ENCODE data around the gene WNT7B. TPM values are rescaled to one million over a fixed set of nuclear protein-coding genes. Genes with fewer than 3 reads are reported as not detected.
A peak's percentile ranks its signal among the peaks of the same experiment; 100 is the strongest.

WNT7B gene
- total RNA-seq, 2 experiments from 2014 or later, result not detected

- ChIA-PET CTCF (interaction anchor here (1.2 to 4.6 kb wide), 5 partner anchors 17 to 142 kb away, joined by 3 to 37 read pairs (median 5); no protein-coding TSS in a partner anchor), POLR2A (interaction anchor here (0.6 to 3.6 kb wide), 11 partner anchors 9 to 535 kb away, joined by 3 to 40 read pairs (median 4); partner anchors contain the start of gene CDPF1)
- no peak for DNase-seq
- Mint-ChIP-seq H3K4me1 (peaks cover 13% of the 10 kb centered on the region), H3K36me3 (ENCODE audit: low read depth) (no peaks in the 10 kb centered on the region), H3K27ac (no peak overlapping the region), H3K9me3 (peaks cover 2% of the 10 kb centered on the region), H3K4me3 (peak overlapping the region; percentile 82), H3K27me3 (no peaks in the 10 kb centered on the region)
These were observed 35.9 kb upstream of the WNT7B start for GRCh38 chr22:46012881-46013281.

GRCh38 chr22:46012182-46012880, 35.4 kb upstream of the WNT7B start:
- H3K4me1 Mint-ChIP-seq, result peaks cover 13% of the 10 kb centered on the region
- H3K27me3 Mint-ChIP-seq, result no peaks in the 10 kb centered on the region
- no peaks in the 10 kb centered on the region for H3K36me3 Mint-ChIP-seq (ENCODE audit: low read depth)
- H3K27ac Mint-ChIP-seq, result no peak overlapping the region
- POLR2A ChIA-PET, result interaction anchor here (0.6 to 3.6 kb wide), 8 partner anchors 10 to 536 kb away, joined by 3 to 40 read pairs (median 4); no protein-coding TSS in a partner anchor
- CTCF ChIA-PET, result interaction anchor here (1.2 to 4.6 kb wide), 4 partner anchors 16 to 143 kb away, joined by 3 to 37 read pairs (median 5); no protein-coding TSS in a partner anchor
- no peak overlapping the region for H3K4me3 Mint-ChIP-seq
- DNase-seq, result no peak
- peaks cover 2% of the 10 kb centered on the region for H3K9me3 Mint-ChIP-seq

GRCh38 chr22:46011627-46012181, 34.7 kb upstream of the WNT7B start:
- Mint-ChIP-seq H3K36me3 (ENCODE audit: low read depth) (no peaks in the 10 kb centered on the region), H3K9me3 (peaks cover 2% of the 10 kb centered on the region), H3K27ac (no peak overlapping the region), H3K4me3 (no peak overlapping the region), H3K4me1 (peaks cover 13% of the 10 kb centered on the region), H3K27me3 (no peaks in the 10 kb centered on the region)
- ChIA-PET CTCF (interaction anchor here (2.6 to 4.6 kb wide), 2 partner anchors 16 to 24 kb away, joined by 5 to 37 read pairs; no protein-coding TSS in a partner anchor), POLR2A (interaction anchor here (0.9 kb wide), 1 partner anchor 61 kb away, joined by 5 read pairs; no protein-coding TSS in a partner anchor)
- DNase-seq, result no peak

- no peak overlapping the region for H3K27ac Mint-ChIP-seq
- H3K27me3 Mint-ChIP-seq, result peaks cover 2% of the 10 kb centered on the region
- DNase-seq, result no peak
- CTCF ChIA-PET, result interaction anchor here (2.6 to 4.6 kb wide), 2 partner anchors 15 to 25 kb away, joined by 5 to 37 read pairs; no protein-coding TSS in a partner anchor
- POLR2A ChIA-PET, result interaction anchor here (1.1 kb wide), 1 partner anchor 59 kb away, joined by 4 read pairs; no protein-coding TSS in a partner anchor
- no peak overlapping the region for H3K4me3 Mint-ChIP-seq
- H3K9me3 Mint-ChIP-seq, result peaks cover 2% of the 10 kb centered on the region
- H3K4me1 Mint-ChIP-seq, result peaks cover 15% of the 10 kb centered on the region
- H3K36me3 Mint-ChIP-seq (ENCODE audit: low read depth), result no peaks in the 10 kb centered on the region
These were observed 34.1 kb upstream of the WNT7B start for GRCh38 chr22:46010951-46011626.

GRCh38 chr22:46010207-46010867, 33.4 kb upstream of the WNT7B start:
- CTCF ChIA-PET, result no interaction called here
- Mint-ChIP-seq H3K27me3 (peaks cover 2% of the 10 kb centered on the region), H3K36me3 (ENCODE audit: low read depth) (no peaks in the 10 kb centered on the region), H3K4me3 (no peak overlapping the region), H3K9me3 (peaks cover 2% of the 10 kb centered on the region), H3K4me1 (peaks cover 16% of the 10 kb centered on the region), H3K27ac (no peak overlapping the region)
- no peak for DNase-seq
- POLR2A ChIA-PET, result interaction anchor here (1.1 kb wide), 1 partner anchor 60 kb away, joined by 4 read pairs; no protein-coding TSS in a partner anchor

- H3K27me3 Mint-ChIP-seq, result peaks cover 2% of the 10 kb centered on the region
- peaks cover 11% of the 10 kb centered on the region for H3K4me1 Mint-ChIP-seq
- ChIA-PET POLR2A (no interaction called here), CTCF (interaction anchor here (4.9 kb wide), 1 partner anchor 27 kb away, joined by 72 read pairs; no protein-coding TSS in a partner anchor)
- H3K9me3 Mint-ChIP-seq, result peaks cover 2% of the 10 kb centered on the region
- DNase-seq, result no peak
- H3K4me3 Mint-ChIP-seq, result no peak overlapping the region
- H3K27ac Mint-ChIP-seq, result no peak overlapping the region
- H3K36me3 Mint-ChIP-seq (ENCODE audit: low read depth), result no peaks in the 10 kb centered on the region
These were observed 32.8 kb upstream of the WNT7B start for GRCh38 chr22:46009730-46010129.

GRCh38 chr22:46008836-46009596, 32.1 kb upstream of the WNT7B start:
- CTCF ChIA-PET, result interaction anchor here (0.8 to 4.9 kb wide), 5 partner anchors 9 to 287 kb away, joined by 3 to 85 read pairs (median 6); no protein-coding TSS in a partner anchor
- no peak for DNase-seq
- Mint-ChIP-seq H3K9me3 (peaks cover 2% of the 10 kb centered on the region), H3K27me3 (peaks cover 2% of the 10 kb centered on the region), H3K27ac (no peak overlapping the region), H3K36me3 (ENCODE audit: low read depth) (no peaks in the 10 kb centered on the region), H3K4me1 (peaks cover 12% of the 10 kb centered on the region), H3K4me3 (no peak overlapping the region)
- POLR2A ChIA-PET, result interaction anchor here (0.9 kb wide), 1 partner anchor 117 kb away, joined by 3 read pairs; no protein-coding TSS in a partner anchor

GRCh38 chr22:46008291-46008690, 31.3 kb upstream of the WNT7B start:
- DNase-seq, result no peak
- CTCF ChIA-PET, result interaction anchor here (0.8 to 4.9 kb wide), 5 partner anchors 10 to 287 kb away, joined by 3 to 85 read pairs (median 6); no protein-coding TSS in a partner anchor
- H3K4me3 Mint-ChIP-seq, result no peak overlapping the region
- H3K27ac Mint-ChIP-seq, result no peak overlapping the region
- no peaks in the 10 kb centered on the region for H3K36me3 Mint-ChIP-seq (ENCODE audit: low read depth)
- peaks cover 2% of the 10 kb centered on the region for H3K27me3 Mint-ChIP-seq
- H3K4me1 Mint-ChIP-seq, result peaks cover 10% of the 10 kb centered on the region
- POLR2A ChIA-PET, result interaction anchor here (0.9 kb wide), 1 partner anchor 117 kb away, joined by 3 read pairs; no protein-coding TSS in a partner anchor
- peaks cover 2% of the 10 kb centered on the region for H3K9me3 Mint-ChIP-seq

GRCh38 chr22:46007848-46008261, 30.9 kb upstream of the WNT7B start:
- CTCF ChIA-PET, result interaction anchor here (0.8 to 4.9 kb wide), 5 partner anchors 10 to 288 kb away, joined by 3 to 85 read pairs (median 6); no protein-coding TSS in a partner anchor
- H3K9me3 Mint-ChIP-seq, result peaks cover 2% of the 10 kb centered on the region
- H3K27ac Mint-ChIP-seq, result no peak overlapping the region
- no peaks in the 10 kb centered on the region for H3K36me3 Mint-ChIP-seq (ENCODE audit: low read depth)
- H3K27me3 Mint-ChIP-seq, result peaks cover 2% of the 10 kb centered on the region
- DNase-seq, result no peak
- H3K4me3 Mint-ChIP-seq, result no peak overlapping the region
- POLR2A ChIA-PET, result no interaction called here
- H3K4me1 Mint-ChIP-seq, result peaks cover 7% of the 10 kb centered on the region

GRCh38 chr22:46007003-46007847, 30.3 kb upstream of the WNT7B start:
- POLR2A ChIA-PET, result interaction anchor here (0.9 to 2.1 kb wide), 5 partner anchors 27 to 110 kb away, joined by 3 to 22 read pairs (median 6); no protein-coding TSS in a partner anchor
- no peak for DNase-seq
- Mint-ChIP-seq H3K4me3 (no peak overlapping the region), H3K4me1 (peaks cover 7% of the 10 kb centered on the region), H3K27me3 (peaks cover 2% of the 10 kb centered on the region), H3K9me3 (peaks cover 2% of the 10 kb centered on the region), H3K36me3 (ENCODE audit: low read depth) (no peaks in the 10 kb centered on the region), H3K27ac (no peak overlapping the region)
- CTCF ChIA-PET, result interaction anchor here (0.7 to 4.9 kb wide), 35 partner anchors 8 to 699 kb away, joined by 3 to 85 read pairs (median 5); partner anchors contain the start of genes GTSE1 and TRMU

Data from activated CD4-positive, alpha-beta memory T cell treated with anti-CD3 and anti-CD28 coated beads, Interleukin-2, amount 10 ng/mL, durations not matched to agents 7 days and 5 days (primary cell).